Fibroblast of skin of right quadriceps (primary cell): Measurements from ENCODE around the gene FTO.

Experiments used
- DNase-seq: peaks from one replicate; pipeline ENCODE4 v3.0.0-alpha.2; 2013

Gene FTO

DNA sequence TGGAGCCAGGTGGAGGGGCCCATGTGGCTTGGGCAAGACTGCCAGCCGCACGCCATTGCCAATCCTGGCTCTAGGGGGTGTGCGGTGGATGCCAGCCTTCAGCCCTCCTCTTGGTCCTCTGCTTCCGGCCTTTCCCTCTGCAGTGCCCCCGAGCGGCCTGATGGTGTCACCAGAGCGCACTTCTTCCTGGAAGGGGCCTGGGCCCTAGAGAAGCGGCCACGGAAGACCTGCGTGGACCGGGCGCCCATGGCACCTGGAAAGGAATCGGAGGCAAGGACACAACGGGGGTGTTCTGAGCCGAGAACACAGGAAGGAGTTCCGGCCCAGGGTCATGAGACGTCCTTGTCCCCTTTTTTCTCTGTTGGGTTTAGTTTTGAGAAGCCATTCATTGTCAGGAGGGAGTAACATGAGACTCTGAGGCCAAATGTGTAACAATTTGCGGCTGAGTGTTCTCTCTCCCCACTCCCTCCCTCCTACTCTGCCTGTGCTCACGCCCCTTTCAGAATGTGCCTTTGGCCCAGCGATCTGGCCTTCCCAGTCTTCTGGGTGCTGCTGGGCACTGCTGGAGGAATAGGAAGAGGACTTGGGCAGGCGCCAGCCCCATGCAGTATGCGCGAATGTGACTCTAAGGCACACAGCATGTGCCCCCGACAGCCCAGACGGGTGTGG lies 489.8 kb downstream of the FTO start:
- DNase-seq: peak; percentile 66

GRCh38 chr16:54194334-54194743 lies 490.4 kb downstream of the FTO start:
- DNase-seq: no peak

- DNase-seq: no peak
These were observed 493.8 kb downstream of the FTO start for GRCh38 chr16:54197758-54198157.

- no peak for DNase-seq
These were observed 495.7 kb downstream of the FTO start for GRCh38 chr16:54199487-54200160.

DNA sequence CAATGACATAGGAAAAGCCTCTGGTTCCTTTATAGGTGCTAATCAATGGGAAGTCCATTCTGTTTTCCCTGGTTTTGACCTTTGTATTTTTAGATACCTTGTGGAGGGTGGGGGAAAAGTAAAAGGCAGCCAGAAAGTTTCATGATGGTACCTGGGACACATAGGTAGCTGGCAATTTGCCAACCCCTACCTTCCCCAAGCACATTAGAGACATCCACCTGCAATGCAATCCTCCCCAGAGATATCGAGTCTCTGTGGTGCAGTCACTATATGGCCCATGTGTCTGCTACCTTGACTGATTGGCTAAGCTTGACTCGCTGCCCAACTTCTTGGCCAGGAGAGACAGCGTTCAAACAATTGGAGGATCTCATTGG lies 496.2 kb downstream of the FTO start:
- no peak for DNase-seq

GRCh38 chr16:54200720-54201119 lies 496.8 kb downstream of the FTO start:
- no peak for DNase-seq

DNA sequence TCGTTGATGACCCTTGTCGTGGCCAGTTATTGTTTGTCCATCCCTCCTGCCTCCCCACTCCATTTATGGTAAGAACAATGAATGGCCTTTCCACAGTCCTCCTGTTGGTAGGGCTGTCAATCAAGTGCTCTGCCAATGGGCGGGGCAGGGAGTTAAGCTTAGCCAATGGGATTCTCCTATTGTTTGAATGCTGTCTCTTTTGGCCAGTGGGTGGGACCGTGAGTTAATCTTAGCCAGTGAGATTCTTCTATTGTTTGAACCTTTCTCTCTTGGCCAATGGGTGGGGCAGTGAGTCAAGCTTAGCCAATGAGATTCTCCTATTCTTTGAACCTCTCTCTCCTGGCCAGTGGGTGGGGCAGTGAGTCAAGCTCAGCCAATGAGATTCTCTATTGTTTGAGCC lies 497.2 kb downstream of the FTO start:
- no peak for DNase-seq
